ENCODE measurements around the gene TFB2M.

DNA sequence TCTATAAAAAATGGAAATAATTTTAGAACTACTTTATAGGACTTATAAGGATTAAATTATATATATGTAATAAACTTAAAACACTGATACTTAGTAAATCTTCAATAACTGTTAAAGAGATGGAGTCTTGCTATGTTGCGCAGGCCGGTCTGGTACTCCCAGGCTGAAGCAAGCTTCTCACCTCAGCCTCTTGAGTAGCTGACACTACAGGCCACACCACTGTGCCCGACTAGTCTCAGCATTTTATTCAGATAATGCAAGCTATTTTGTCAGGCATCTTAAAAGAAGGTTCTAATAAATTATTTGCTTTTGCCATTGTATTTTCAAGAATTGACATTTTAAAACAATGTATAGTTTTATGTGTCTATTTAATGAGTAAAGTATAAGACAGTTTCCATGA lies 21.0 kb upstream of the TFB2M start:
- TF ChIP-seq TAF1 (IDR thresholded peaks at IDR 0.05; ENCODE audit: borderline replicate concordance, low read depth, low read length) (no peak), POLR2A (IDR thresholded peaks at IDR 0.05; ENCODE audit: low read depth, low read length) (no peak), POLR2AphosphoS5 (IDR thresholded peaks at IDR 0.05; ENCODE audit: low read depth, low read length) (no peak)

All from GM12892 (cell line).